HEK293T (cell line): Measurements from ENCODE around the gene ZNF75A.

Experiments used
- BHLHE40 ChIP-seq: fragments of 450-650 bp; IDR thresholded peaks from 2 replicates; pipeline ENCODE4 v1.6.1; 2016; ENCODE audit warnings: mild to moderate bottlenecking, moderate library complexity, borderline replicate concordance
- FOXM1 ChIP-seq: fragments of 450-650 bp; IDR thresholded peaks from 2 replicates; pipeline ENCODE4 v1.6.1; 2017; ENCODE audit warnings: mild to moderate bottlenecking, borderline replicate concordance
- NFRKB ChIP-seq: fragments of 450-650 bp; IDR thresholded peaks from 2 replicates; pipeline ENCODE4 v1.6.1; 2016; ENCODE audit warnings: mild to moderate bottlenecking, moderate library complexity
- SP1 ChIP-seq: fragments of 450-650 bp; IDR thresholded peaks from 2 replicates; pipeline ENCODE4 v1.6.1; 2017
- SUZ12 ChIP-seq: fragments of 450-650 bp; IDR thresholded peaks from 2 replicates; pipeline ENCODE4 v1.6.1; 2016; ENCODE audit warnings: mild to moderate bottlenecking

DNA sequence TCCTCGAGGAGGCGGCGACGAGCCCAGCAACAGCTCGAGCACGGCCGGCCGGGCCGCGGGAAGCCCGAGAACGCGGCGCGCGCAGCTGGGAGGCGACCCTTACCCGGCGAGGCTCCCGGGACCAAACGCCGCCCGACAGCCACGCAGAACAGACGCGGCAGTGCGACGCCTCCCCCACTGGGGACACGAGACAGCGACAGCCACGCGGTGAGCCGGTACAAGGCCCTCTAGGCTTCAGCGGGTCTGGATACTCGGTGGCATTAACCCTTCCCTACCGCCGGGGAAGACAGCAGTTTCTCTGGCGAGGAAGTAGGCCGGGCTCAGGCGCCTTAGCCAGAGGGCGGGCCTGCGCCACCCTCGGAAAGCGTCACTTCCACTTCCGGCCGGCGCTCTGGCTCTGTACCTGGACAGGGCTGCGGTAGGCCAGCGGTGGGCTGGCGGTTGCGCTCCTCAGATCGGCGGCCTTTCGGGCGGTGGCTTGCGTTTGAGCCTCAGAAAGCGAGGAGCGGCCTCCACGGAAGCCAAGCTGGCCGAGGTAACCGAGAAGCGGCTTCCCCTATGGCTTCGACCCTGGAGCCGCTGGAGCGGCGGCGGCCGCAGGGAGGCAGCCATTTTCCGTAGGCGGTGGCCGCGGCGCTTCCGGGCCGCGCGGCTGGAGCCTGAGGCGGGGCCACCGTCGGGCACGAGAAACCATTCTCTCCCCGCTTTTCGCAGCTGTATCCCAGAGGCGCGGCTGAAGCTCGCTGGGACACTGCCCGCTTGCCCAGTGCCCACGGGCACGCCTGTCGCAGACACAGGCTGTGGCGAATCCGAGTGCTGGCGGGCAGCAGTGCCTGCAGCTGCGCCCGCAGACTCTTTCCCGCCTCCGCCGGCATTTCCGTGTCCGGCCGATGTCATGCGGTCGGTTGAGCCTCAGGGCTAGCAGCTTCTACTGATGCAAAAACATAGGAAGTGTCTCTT, at the start of gene ZNF75A, which contains the start of gene TIGD7:
- TF ChIP-seq BHLHE40: no peak
- no peak for TF ChIP-seq SP1
- TF ChIP-seq NFRKB: no peak
- no peak for TF ChIP-seq FOXM1
- no peak for TF ChIP-seq SUZ12
